Measurements from ENCODE around the gene RUFY4.
A peak's percentile ranks its signal among the peaks of the same experiment; 100 is the strongest.

RUFY4 gene
- 0.56 reads per million for total RNA-seq

- DNase-seq = peak; percentile 41
Observed at GRCh38 chr2:218068721-218069334, at the start of gene RUFY4. Gene RUFY4, plus strand, starts transcription at chr2:218069253. Its CDS starts 1,353 bp downstream, at chr2:218070606.

GRCh38 chr2:218019411-218020060 lies 49.5 kb upstream of the RUFY4 start:
- no peak for DNase-seq

GRCh38 chr2:218020281-218020680 lies 48.8 kb upstream of the RUFY4 start:
- DNase-seq = no peak

GRCh38 chr2:218020966-218021535 lies 48.0 kb upstream of the RUFY4 start:
- no peak for DNase-seq

- DNase-seq = no peak
Observed at GRCh38 chr2:218021536-218022071, 47.4 kb upstream of the RUFY4 start.

GRCh38 chr2:218022131-218022850 lies 46.8 kb upstream of the RUFY4 start:
- no peak for DNase-seq

GRCh38 chr2:218022851-218023530 lies 46.1 kb upstream of the RUFY4 start:
- no peak for DNase-seq

- DNase-seq = no peak
Observed at GRCh38 chr2:218023636-218024035, 45.4 kb upstream of the RUFY4 start.

- no peak for DNase-seq
Observed at GRCh38 chr2:218024336-218024735, 44.7 kb upstream of the RUFY4 start.

- no peak for DNase-seq
Observed at GRCh38 chr2:218024871-218025270, 44.2 kb upstream of the RUFY4 start.

GRCh38 chr2:218026244-218026643 lies 42.8 kb upstream of the RUFY4 start:
- no peak for DNase-seq

GRCh38 chr2:218026676-218027425 lies 42.2 kb upstream of the RUFY4 start:
- DNase-seq = no peak

- no peak for DNase-seq
Observed at GRCh38 chr2:218027426-218028188, 41.4 kb upstream of the RUFY4 start.

- no peak for DNase-seq
Observed at GRCh38 chr2:218028189-218028495, 40.9 kb upstream of the RUFY4 start.

GRCh38 chr2:218028562-218029348 lies 40.3 kb upstream of the RUFY4 start:
- no peak for DNase-seq

- DNase-seq = no peak
Observed at GRCh38 chr2:218029366-218030360, 39.4 kb upstream of the RUFY4 start.

GRCh38 chr2:218030409-218031195 lies 38.5 kb upstream of the RUFY4 start:
- no peak for DNase-seq

- no peak for DNase-seq
Observed at GRCh38 chr2:218031261-218031660, 37.8 kb upstream of the RUFY4 start.
